Epithelial cell of proximal tubule (primary cell): ENCODE data around the gene CDH13. TPM values are rescaled to one million over a fixed set of nuclear protein-coding genes. Genes with fewer than 3 reads are reported as not detected.

Source experiments
- DNase-seq: peaks from one replicate; pipeline ENCODE4 v3.0.0-alpha.2; 2011; ENCODE audit warnings: low read depth
- H3K4me3 ChIP-seq: 2 replicates; pipeline ENCODE4 v1.5.1; 2011; ENCODE audit warnings: low read depth, mild to moderate bottlenecking, low read length
- total RNA-seq: library from RNA; depleted of rRNA; stranded (reverse); fragments of >200 nt; gene quantifications from 2 replicates; pipeline ENCODE4 v1.2.3, GENCODE V29; 2015
- TF ChIP-seq, protein P1 (sequence below): conservative IDR thresholded peaks from 2 replicates; pipeline ENCODE4 v1.5.1; 2012; ENCODE audit warnings: low read depth, mild to moderate bottlenecking, low read length

The CDH13 gene
- total RNA-seq, 1 donor from 2014 or later = 85.4 TPM

DNA sequence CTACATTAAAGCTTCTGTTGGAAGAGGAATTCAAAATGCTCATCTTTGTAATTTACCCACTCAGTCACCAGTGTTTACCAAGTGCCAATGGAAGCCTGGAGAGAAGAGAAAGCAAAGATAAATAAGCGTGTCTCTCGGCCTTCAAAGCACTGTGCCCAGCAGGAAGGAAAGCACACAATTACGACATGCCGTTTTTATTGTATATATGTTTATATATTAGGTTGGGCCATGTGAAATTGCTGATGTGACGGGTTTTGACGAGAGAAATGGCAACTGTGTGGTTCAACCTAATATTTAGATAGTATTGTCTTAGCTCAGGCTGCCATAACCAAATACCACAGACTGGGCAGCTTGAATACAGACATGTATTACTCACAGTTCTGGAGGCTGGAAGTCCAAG lies 1101.7 kb downstream of the CDH13 start:
- no peak overlapping the region for H3K4me3 ChIP-seq
- TF ChIP-seq, protein P1, sequence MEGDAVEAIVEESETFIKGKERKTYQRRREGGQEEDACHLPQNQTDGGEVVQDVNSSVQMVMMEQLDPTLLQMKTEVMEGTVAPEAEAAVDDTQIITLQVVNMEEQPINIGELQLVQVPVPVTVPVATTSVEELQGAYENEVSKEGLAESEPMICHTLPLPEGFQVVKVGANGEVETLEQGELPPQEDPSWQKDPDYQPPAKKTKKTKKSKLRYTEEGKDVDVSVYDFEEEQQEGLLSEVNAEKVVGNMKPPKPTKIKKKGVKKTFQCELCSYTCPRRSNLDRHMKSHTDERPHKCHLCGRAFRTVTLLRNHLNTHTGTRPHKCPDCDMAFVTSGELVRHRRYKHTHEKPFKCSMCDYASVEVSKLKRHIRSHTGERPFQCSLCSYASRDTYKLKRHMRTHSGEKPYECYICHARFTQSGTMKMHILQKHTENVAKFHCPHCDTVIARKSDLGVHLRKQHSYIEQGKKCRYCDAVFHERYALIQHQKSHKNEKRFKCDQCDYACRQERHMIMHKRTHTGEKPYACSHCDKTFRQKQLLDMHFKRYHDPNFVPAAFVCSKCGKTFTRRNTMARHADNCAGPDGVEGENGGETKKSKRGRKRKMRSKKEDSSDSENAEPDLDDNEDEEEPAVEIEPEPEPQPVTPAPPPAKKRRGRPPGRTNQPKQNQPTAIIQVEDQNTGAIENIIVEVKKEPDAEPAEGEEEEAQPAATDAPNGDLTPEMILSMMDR = no peak
- DNase-seq = no peak

DNA sequence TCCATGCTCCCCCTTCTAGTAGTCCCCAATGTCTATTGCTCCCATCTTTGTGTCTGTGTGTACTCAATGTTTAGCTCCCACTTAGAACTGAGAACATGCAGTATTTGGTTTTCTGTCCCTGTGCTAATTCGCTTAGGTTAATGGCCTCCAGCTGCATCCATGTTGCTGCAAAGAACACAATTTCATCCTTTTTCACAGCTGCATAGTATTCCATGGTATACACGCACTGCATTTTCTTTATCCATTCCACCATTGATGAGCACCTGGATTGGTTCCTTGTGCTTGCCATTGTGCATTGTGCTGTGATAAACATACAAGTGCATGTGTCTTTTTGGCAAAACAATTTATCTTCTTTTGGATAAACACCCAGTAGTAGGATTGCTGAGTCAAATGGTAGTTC lies 1104.0 kb downstream of the CDH13 start:
- H3K4me3 ChIP-seq = no peak overlapping the region
- DNase-seq = no peak

DNA sequence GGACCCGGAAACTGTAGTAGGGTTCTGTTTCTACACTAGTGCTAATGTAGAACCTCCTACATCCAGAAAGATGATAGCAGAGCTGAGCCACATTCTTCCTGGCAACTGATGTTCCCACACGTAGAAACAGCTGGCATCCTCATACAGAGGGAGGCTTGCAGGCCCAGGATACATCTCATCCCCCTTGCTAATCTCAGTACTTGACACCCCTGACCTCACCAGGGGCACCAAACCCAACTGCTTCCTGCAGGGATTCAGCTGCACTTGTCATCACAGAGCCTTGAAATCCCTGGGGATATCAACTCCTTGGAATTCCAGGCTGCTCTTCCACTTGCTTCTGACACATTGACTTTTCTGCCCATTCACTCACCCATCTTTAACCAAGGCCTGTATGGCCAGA lies 1105.8 kb downstream of the CDH13 start:
- no peak for DNase-seq
- TF ChIP-seq, protein P1 = no peak
- H3K4me3 ChIP-seq = no peak overlapping the region

More for the DNA sequence above, 1104.0 kb downstream of the CDH13 start:
- TF ChIP-seq, protein P1 = no peak

DNA sequence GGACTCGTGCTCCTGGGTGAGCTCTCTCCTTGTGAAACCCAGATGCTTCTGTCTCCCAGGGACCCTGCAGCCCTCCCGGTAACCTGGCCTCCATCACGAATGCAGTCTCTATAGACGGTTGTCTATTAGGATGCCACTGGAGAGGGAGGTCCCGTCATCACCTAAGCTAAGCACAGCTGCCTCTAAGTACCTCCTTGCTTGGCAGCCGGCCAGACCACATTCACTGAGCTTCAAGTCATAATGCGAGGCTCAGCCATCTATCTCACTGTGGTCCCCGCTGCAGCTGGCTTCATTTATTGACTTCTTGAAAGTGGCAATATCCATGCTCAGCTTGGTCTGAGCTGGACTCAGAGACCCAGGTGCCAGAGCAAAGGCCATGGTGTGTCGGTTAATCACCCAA lies 1106.5 kb downstream of the CDH13 start:
- DNase-seq = no peak
- TF ChIP-seq, protein P1 = no peak
- H3K4me3 ChIP-seq = no peak overlapping the region

DNA sequence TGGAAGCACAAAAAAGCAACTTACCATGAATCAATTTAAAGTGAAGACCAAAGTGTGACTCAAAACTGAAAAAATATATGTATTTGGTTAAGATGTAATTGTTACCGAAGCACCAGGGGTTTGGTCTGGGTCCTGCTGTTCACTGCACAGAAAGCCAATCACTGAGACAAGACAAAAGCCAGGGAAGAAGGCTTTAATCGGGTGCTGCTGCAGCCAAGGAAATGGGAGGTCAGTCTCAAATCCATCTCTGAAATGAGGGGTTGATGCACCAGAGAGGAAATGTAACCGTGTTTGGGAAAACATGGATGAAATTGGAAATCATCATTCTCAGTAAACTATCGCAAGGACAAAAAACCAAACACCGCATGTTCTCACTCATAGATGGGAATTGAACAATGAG lies 1107.4 kb downstream of the CDH13 start:
- no peak for DNase-seq
- no peak overlapping the region for H3K4me3 ChIP-seq
- TF ChIP-seq, protein P1 = no peak

DNA sequence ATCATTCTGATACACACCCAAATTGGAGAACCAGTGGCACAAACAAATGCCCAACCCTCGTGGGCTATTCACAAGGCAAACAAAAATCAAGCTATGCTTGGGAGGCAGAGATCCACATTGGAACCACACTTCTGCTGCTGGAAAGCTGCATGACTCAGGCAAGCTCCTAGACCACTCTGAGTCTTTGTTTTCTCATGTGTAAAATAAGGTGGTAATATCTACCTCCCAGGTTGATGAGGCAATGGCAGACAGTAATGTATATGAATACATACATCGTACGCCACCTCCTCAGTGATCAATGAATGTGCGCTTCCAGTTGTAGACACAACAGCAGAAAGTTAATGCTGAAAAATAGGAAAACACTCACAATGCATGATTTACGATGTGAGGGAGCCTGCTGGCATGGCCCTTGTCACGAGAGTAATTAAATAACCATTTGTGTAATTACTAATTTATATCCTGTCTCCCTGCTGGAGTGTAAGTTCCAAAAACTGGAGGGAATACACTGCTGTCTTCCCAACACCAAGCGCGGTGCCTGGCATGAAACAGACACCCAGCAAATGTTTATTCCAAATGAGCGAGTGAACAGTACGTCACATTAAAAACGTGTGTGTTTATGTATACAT lies 1111.1 kb downstream of the CDH13 start:
- H3K4me3 ChIP-seq = no peak overlapping the region
- no peak for DNase-seq
- TF ChIP-seq, protein P1 = no peak

DNA sequence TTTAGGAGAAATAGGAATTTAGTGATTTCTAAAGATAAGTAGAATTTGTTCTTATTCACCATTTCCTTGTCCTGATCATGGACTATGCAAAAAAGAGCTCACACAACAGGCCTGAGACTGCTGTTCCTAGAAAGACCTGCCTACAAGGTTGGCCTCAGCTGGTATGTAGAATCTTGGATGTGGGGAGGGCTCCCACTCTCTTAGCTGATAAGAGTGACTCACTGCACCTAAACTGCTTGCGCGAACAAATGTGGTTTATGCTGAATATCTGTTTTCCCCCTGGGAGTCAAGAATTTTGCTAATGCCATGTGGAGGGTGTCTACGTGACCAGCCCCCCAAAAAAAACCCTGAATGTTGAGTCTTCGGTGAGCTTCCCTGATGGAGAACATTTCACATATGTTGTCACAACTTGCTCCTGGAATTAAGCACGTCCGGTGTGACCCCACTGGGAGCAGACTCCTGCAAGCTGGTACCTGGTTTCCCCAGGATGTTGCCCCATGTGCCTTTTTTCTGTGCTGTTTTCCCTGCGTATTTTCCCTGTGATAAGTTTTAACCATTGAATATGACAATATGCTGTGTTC lies 1112.2 kb downstream of the CDH13 start:
- H3K4me3 ChIP-seq = no peak overlapping the region
- TF ChIP-seq, protein P1 = no peak
- no peak for DNase-seq
